RWPE2 (cell line): ENCODE data around the gene TGIF1.

Experiments used
- ATAC-seq: fragments of 200-7000 bp; cut with Tn5 transposase; 3 replicates; pipeline ENCODE4 v1.9.1; 2021; ENCODE audit warnings: low read depth
- DNase-seq: peaks from one replicate; pipeline ENCODE4 v3.0.0-alpha.2; 2020; ENCODE audit warnings: low spot score
- H3K27ac ChIP-seq: fragments of 450-650 bp; 2 replicates; pipeline ENCODE4 v1.5.1; 2017; ENCODE audit warnings: mild to moderate bottlenecking; ENCODE audit not compliant: poor library complexity, severe bottlenecking
- H3K27me3 ChIP-seq: fragments of 250-450 bp; sonication (Bioruptor Pico); 2 replicates; pipeline ENCODE4 v1.5.1; 2021; ENCODE audit warnings: mild to moderate bottlenecking, moderate library complexity; ENCODE audit not compliant: insufficient read depth, poor library complexity, severe bottlenecking
- H3K36me3 ChIP-seq: fragments of 250-450 bp; sonication (Bioruptor Pico); 2 replicates; pipeline ENCODE4 v1.5.1; 2020; ENCODE audit warnings: low read depth, mild to moderate bottlenecking, moderate library complexity
- H3K4me1 ChIP-seq: fragments of 250-450 bp; sonication (Bioruptor Pico); 2 replicates; pipeline ENCODE4 v1.5.1; 2021; ENCODE audit warnings: mild to moderate bottlenecking, moderate library complexity; ENCODE audit not compliant: insufficient read depth, poor library complexity, severe bottlenecking
- H3K4me3 ChIP-seq: fragments of 250-450 bp; sonication (Bioruptor Pico); 2 replicates; pipeline ENCODE4 v1.5.1; 2021; ENCODE audit warnings: mild to moderate bottlenecking, moderate library complexity; ENCODE audit not compliant: severe bottlenecking
- H3K9me3 ChIP-seq: fragments of 250-450 bp; sonication (Bioruptor Pico); 2 replicates; pipeline ENCODE4 v1.5.1; 2021; ENCODE audit warnings: mild to moderate bottlenecking, moderate library complexity; ENCODE audit not compliant: severe bottlenecking
- TF ChIP-seq, protein P1 (sequence below): fragments of 450-650 bp; IDR thresholded peaks from one replicate; pipeline ENCODE4 v1.5.1; 2017; ENCODE audit warnings: mild to moderate bottlenecking, moderate library complexity; ENCODE audit not compliant: poor library complexity, severe bottlenecking

Gene TGIF1

DNA sequence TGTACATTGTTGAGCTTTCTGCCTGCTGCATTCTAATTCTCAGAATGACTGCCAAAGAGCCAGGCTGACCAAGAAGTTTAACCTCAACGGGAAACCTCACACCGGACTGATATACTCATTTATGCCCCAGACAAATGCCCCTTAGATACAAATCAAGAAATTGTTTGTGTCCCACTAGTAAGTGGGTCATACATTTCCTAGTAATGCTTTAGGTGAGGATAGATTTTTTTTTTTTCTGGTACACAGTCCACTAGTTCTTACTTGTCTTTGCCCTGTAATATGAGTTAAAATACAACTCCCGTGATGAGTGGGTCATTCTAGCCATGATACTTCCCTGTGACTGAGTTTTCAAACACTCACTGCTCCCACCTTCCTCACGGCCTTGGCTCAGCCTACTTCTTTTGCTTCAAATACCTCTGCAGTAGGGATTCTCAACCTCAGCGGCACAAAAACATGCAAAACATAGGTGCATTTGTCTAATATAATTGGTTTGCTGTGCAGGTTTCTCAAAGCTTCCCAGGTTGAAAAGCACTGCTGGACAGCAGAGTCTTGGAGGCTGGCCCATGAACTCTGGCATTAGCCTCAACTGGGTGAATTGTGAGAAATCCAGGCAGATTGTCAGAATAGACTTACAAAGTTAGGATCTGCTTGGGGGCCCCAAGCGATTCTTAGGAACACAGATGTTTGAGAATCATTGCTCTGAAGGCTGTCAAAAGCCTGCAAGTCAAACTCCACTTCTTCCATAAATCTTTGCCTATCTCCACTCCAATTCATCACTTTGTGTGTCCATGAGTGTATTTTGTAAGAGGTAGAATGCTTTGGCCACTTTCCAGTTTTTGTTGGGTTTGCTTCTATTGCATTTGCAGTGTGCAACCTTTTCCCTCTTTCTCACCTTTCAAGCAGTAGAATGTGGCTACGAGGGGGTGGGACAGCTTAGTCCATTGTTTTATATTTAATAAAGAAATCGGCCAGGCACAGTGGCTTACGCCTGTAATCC, 35.5 kb downstream of the TGIF1 start:
- no peak for DNase-seq
- H3K27me3 ChIP-seq: no peaks in the 10 kb centered on the region
- no peak overlapping the region for H3K4me3 ChIP-seq
- H3K36me3 ChIP-seq: no peaks in the 10 kb centered on the region
- TF ChIP-seq, protein P1, sequence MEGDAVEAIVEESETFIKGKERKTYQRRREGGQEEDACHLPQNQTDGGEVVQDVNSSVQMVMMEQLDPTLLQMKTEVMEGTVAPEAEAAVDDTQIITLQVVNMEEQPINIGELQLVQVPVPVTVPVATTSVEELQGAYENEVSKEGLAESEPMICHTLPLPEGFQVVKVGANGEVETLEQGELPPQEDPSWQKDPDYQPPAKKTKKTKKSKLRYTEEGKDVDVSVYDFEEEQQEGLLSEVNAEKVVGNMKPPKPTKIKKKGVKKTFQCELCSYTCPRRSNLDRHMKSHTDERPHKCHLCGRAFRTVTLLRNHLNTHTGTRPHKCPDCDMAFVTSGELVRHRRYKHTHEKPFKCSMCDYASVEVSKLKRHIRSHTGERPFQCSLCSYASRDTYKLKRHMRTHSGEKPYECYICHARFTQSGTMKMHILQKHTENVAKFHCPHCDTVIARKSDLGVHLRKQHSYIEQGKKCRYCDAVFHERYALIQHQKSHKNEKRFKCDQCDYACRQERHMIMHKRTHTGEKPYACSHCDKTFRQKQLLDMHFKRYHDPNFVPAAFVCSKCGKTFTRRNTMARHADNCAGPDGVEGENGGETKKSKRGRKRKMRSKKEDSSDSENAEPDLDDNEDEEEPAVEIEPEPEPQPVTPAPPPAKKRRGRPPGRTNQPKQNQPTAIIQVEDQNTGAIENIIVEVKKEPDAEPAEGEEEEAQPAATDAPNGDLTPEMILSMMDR: no peak
- ATAC-seq: no peak
- H3K27ac ChIP-seq: no peak overlapping the region
- H3K9me3 ChIP-seq: no peaks in the 10 kb centered on the region
- no peaks in the 10 kb centered on the region for H3K4me1 ChIP-seq

DNA sequence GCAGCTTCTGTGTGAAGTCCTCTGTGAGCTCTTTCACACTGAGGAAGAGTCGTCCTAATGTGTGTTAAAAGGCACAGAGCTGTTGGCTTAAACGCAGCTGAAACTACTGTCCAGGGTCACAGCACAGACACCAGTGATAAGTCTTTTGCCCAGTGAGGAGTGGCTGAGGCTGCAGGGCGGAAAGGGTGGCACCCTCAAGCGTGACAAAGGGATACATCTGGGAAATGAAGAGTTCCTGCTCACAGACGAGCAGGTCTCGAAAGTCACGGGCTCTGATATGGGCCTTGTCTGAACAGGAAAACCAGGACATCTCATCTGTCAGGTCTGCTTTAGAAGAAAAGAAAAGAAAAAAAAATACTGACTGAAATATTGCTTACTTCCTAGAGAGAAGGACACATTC, 36.5 kb downstream of the TGIF1 start:
- H3K4me3 ChIP-seq: no peak overlapping the region
- H3K27ac ChIP-seq: no peak overlapping the region
- H3K4me1 ChIP-seq: no peaks in the 10 kb centered on the region
- ATAC-seq (no peak), DNase-seq (no peak)
- no peaks in the 10 kb centered on the region for H3K27me3 ChIP-seq
- TF ChIP-seq, protein P1: no peak
- H3K36me3 ChIP-seq: no peaks in the 10 kb centered on the region
- no peaks in the 10 kb centered on the region for H3K9me3 ChIP-seq

DNA sequence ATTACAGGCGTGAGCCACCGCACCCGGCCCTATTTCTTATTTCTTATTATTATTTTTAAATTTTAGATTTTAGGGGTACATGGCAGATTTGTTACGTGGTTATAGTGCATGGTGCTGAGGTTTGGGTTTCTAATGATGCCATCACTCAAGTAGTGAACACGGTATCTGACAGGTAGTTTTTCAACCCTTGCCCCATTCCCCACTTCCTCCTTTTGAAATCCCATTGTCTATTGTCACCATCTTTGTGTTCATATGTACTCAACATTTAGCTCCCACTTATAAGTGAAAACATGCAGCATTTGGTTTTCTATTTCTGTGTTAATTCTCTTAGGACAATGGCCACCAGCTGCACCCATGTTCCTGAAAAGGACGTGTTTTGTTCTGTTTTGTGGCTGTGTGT, 39.5 kb downstream of the TGIF1 start:
- Histone ChIP-seq H3K27me3 (no peaks in the 10 kb centered on the region), H3K9me3 (no peaks in the 10 kb centered on the region), H3K27ac (no peak overlapping the region), H3K4me1 (no peaks in the 10 kb centered on the region), H3K36me3 (no peaks in the 10 kb centered on the region), H3K4me3 (no peak overlapping the region)
- no peak for DNase-seq
- ATAC-seq: no peak
- TF ChIP-seq, protein P1: no peak

DNA sequence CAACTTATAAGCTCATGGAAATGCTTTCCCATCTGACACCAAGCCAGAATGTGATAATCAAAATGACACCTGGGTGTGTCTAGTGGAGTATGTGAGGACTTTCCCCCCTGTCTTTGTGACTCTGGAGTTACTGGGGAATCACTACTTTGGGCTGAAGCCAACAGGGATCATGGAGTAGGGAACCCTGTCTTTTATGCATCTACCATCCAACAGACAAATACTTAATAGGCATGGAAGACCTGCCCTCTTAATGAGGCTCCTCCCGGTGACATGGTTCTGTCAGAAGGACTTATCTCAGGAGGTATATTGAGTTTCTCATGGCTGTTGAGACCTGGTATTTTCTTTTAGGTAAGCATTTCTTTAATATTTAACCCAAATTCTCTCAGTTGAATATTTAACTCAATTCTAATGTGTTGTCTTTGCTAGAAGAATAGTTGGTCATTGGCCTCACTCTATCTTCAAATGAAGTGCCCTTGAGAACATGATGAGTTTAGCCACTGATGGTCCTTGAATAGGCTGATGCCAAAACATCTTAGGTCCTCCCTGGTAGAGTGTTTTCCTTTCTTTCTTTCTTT, 42.1 kb downstream of the TGIF1 start:
- Histone ChIP-seq H3K9me3 (no peaks in the 10 kb centered on the region), H3K4me1 (no peaks in the 10 kb centered on the region), H3K4me3 (no peak overlapping the region), H3K27me3 (no peaks in the 10 kb centered on the region), H3K27ac (no peak overlapping the region), H3K36me3 (no peaks in the 10 kb centered on the region)
- DNase-seq: no peak
- TF ChIP-seq, protein P1: no peak
- ATAC-seq: no peak
